GM18868 (cell line): ENCODE data around the gene XPO5.
A peak's percentile ranks its signal among the peaks of the same experiment; 100 is the strongest.

Experiments used
- ATAC-seq: cut with Tn5 transposase; IDR thresholded peaks from one replicate; pipeline ENCODE4 v1.9.1; 2021; ENCODE audit warnings: mild to moderate bottlenecking, moderate library complexity; ENCODE audit not compliant: unreplicated experiment

XPO5 gene

DNA sequence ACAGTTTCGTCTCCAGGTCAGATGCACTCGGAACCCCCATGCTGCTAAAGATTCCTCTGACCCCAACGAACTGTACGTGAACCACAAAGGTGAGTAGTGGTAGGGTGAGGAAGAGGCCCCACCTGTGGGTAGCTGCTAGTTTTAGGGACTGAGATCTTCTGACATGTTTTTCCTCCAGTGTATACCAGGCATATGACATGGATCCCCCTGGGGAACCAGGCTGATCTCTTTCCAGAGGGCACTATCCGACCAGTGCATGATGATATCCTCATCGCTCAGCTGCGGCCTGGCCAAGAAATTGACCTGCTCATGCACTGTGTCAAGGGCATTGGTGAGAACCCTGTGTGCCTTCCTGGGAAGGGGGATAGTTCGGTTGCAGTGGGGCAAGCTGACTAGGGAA lies 55.7 kb downstream of the XPO5 start:
- no peak for ATAC-seq

DNA sequence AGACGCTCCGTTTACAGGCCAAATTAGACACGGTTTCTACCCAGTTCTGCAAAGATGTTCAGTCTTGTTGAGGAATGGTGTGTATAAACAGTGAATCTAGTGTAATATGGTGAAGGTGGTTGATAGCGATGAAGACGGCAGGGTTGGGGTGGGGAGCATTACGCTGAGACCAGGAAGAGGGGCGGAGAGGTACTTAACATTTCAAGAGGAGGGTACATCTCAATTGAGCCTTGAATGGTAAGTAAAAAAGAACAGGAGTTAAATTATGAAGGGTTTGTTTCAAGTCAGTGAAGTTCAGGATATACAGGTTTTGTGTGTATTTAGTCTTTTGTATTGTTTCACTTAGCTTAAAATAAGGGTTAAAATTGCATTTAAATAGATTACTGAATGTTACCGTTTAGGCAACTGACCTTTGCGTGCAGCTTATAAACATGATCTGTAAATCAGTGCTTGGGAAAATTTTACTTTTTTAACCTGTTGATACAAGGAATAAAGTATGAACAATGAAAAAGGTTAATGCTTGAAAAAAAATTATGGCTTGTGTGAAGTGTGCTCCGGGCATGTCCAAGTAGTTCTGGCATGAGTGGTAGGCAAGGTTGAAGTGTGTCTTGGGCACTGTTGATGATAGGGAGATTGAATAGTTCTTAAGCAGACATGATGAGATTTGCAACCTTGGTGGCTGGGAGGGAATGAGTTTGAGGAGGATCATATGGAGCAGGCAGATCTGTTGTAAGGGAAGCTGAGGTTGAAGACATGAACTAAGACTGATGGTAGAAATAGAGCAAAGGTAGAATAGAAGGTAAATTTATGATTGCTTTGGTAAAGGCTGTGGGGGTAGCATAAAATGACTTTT lies 58.1 kb downstream of the XPO5 start:
- ATAC-seq, result no peak

DNA sequence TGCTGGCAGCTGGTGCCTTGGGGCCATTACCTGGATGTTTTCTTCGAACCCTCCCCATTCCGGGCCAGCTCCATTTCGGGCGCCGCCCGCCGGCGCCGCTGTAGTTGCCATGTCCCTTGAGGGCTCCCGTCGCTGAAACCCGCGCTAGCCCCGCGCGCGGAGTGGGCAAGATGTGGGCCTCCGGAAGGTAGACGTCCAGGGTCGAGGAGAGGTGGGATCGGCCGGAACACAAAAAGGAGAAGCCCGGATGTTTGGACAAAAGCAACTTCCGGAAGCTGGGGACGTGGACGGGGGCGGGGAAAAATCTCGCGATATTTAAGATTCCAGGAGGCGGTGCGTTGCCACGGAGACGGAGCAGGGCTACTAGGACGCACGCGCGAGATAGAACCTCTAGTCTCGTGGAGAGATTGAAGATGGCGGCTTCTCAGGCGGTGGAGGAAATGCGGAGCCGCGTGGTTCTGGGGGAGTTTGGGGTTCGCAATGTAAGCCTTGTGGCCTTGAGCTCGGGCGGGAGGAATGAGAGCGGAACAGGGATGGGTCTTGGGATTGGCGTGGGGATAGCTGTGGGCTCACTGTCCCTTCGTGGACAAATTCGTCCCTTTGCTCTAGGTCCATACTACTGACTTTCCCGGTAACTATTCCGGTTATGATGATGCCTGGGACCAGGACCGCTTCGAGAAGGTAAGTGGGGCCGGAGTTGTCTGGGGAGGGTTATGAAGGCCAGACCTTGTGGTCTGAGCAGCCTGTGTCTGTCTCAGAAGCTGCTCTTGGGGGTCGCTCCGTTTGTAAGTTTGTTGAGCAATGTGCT lies 58.9 kb downstream of the XPO5 start, which contains the start of the genes POLR1C and YIPF3:
Gene POLR1C (plus strand): TSS at position 393 of the 808 bp plus-strand sequence. CDS start 21 bp downstream, at position 414.
Gene YIPF3 (minus strand): TSS at position 230 of the 808 bp plus-strand sequence. CDS start 119 bp downstream, at position 111.
- ATAC-seq, result peak; percentile 89

DNA sequence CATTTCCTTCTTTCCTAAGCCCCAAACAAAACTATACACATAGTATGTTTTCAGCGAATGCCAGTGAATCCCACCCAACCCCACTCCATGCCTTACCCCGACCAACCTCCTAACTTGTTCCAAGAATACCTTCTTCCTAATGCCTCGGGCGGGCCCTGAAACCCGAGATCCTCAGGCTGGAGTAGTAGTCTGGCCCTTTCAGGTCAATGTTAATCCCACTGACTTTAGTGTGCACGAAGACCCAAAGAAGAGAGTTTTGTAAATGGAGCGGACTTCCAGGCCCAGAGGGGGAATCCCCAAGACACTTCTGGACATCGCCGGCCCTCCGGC lies 59.5 kb downstream of the XPO5 start:
- no peak for ATAC-seq

DNA sequence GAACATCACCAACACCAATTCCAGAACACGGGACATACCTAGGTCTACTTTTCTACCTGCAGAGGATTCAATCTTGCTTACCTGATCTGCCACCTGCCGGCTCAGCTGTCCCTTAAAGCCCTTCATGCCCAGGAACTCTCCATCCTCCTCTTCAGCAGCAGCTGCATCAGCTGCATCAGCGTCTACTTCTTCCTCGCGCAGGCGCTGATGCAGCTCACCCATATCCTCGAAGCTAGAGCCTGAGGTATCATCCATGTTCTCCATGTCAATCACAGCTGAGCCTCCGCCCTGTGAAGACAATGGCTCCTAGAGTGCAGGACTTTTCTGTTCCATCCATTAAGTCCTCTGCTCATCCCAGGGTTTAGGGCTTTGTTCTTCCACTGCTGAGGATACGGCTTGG lies 60.0 kb downstream of the XPO5 start:
- no peak for ATAC-seq

DNA sequence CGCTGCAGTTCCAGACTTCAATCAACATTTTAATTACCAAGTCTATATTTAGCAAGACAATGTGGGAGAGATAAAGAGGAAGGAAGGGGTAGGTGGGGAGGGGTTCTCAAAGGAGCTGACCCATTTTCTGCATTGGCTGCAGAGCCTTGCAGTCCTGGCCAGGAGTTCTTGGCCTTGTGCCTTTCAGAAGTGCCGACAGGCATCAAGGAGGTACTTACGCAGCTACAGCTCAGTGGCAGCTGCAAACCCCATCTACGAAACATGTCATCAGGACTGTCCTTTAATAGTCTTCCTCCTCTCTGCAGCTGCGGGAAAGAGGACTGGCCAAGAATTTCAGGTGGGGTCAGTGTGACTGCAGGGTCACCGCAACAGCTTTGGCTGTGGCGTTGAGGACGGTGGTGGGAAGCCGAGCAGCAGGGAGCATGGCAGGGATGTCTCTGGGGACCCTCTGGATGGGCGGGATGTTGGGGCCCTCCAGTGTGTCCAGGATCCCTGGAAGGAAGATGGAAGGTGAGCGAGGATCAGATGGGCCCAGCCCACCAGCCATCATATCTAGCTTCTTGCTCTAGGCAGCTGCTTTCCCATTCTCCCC lies 63.9 kb downstream of the XPO5 start:
- ATAC-seq, result no peak

DNA sequence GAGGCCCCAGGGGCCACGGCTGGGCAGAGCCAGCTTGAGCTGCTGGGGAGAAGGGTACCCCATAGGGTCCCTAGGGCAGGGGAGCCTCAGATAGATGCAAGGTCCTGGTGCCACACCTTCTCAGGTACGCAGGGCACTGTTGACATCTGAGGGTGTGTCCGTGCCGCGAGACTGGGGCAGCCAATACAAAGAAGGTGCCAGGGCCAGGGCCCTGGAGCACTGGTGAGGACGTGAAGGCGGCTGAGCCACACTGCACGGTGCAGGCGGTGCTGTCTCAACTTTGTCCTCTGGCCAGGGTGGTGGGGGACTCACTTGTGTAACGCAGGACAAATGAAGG lies 65.0 kb downstream of the XPO5 start:
- ATAC-seq, result no peak

DNA sequence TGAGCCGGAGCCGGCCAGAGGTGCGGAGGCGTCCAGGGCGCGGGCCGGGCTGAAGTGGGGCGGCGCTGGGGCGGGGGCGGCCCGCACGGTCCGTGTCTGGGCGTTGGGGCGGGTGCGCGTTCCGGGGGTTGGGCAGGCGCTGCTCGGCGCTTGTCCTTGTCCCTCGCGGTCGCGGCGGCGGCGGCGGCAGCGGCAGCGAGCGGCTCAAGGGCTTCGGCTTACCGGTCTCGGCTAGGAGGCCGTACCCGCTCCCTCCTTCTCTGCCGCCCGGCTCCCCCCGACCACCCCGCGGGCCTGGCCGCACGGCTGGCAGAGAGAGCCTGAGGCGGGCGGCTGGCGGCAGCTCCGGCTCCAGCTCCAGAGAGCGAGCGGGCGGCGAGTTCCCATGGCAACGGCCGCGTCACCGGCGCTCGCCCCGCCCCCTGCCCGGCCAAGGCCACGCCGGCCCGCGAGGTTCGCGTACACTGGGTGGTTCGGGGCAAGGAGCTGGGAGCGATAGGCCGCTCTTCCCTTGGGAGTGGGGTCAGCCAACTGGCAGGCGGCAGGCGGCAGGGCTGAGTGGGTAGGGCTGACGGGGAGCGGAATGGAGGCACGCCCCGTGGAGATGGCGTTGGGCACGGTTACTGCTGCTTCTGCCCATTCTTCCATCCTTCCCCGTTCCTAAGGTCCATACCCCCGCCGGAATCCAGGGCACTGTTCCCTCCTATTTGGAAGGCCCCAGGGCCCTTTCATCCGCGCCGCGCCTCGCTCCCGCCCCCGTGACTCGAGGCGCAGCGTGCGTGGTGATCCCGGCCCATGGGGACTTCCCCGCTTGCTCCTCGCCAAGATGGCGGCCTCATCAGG lies 65.6 kb downstream of the XPO5 start, which contains the start of gene LRRC73:
Gene LRRC73 (minus strand): TSS at position 363 of the 843 bp plus-strand sequence. CDS start 561 bp downstream, outside the sequence.
- peak; percentile 64 for ATAC-seq

DNA sequence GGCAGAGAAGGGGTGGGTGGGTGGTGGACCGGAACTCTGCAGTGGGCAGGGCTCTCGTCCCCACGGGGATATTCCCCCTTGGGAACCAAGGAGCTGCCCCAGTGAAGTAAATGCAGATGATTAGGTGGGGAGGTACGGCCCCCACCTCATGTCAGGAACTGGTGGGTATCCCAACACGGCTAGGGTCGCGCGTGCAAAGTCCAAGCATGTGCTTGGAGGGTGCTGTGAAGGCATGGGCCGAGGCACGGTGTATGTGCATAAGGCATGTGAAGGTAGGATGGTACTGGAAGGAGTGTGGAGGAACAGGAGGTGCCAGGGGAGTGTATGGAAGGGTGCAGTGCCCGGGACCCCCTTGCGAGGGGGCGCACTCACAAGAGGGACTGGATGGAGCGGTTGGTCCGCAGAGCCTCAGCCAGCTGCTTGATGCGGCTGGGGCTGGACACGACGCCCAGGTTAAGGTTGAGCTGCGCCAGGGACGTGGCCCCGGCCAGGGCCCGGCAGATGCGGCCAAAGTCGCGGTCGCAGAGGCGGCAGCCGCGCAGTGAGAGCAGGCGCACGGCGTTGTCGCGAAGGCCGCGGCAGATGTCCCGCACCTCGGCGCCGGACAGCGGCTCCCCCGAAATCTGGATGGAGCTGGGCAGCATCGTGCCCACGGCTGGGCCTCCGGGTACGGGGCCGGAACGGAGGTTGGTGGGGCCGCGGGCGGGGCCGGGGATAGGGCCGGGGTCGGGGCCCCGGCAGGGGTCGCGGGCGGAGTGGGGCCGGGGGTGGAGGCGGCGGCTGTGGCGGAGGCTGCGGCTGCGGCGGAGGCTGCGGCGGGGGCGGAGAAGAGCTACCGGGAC lies 66.5 kb downstream of the XPO5 start:
- ATAC-seq, result no peak

DNA sequence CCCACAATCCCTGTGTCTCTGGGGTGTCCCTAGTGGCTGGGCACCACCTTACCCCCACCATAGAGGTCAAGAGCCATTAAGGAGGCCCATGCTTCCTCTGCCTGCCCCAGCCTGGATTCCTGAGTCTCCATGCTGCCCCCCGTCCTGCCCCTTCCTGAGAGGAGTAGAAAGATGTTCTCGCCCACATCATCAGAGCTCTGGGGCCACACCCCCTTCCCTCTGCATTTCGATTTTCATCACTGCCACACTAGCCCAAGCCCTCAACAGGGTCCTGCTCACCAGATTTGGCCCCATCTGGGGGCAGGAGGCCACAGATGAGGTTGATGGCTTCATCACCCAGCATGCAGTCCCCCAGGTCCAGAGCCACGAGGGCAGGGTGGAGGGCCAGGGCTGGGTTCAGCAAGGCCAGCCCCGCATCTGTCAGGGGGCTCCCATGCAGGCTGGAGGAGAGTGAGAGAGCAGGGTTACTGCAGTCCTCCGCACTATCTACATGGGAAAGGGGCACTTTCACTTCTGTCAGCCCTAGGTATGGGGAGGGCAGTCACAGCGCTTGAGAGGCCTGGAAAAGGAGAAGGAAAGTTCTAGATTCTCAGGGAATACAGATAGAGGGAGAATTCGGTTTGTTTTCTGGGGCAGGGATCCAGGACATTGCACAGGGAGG lies 67.2 kb downstream of the XPO5 start:
- ATAC-seq, result no peak

DNA sequence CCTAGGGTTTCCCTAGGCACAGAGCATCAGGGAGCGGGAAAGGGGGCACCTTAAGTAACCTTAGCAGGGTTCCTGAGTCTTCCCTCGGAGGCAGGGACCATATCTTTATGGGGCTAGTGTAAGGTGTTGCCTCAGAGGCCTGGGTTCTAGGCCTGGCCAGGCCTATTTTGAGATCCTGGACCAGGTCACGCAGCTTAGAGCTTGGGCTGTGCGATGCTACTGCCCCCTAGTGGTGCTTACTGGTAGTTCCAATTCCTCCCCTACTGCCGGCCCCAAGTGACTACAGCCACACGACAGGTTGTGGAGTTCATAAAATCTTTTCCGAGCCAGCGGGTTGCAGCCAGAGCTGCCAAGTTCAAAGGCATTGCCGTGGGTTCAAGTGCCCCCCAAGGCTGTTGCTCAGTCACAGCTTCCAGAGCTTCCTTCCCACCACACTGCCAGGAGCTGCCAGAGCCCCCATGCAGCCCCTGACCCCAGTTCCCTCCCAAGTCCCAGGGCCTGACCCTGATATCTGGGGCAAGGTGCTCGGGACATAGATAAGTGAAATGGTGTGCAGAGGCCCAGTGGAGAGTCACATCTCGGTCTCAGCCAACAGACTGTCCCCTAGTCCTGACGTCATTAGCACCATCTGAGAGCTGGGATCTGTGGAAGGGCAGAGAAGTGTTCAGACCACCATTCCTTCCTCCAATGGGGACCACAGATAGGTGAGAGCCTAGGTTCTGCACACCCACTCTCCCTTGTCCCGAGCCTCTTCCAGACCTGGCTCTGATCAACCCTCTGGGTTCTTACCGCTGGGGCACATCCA lies 69.0 kb downstream of the XPO5 start:
- ATAC-seq, result peak; percentile 58

DNA sequence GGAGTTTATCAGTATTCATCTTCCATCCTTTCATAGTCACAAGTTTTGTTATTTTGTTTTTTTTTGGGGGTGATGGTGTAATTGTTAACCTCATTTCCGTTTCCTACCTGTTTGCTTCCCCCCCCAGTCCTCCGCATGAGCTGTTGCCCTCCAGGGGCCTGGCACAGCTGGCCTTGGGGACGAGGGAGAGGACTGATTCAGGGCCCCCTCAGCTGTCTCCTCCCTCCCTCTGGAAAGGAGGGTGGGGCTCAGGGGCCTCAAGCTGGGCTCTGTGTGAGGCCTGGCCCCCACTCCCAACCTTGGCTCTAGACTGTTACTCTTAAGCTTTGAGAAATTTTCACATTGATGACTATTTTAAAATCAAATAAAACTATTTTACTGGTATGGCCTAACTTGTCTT lies 69.7 kb downstream of the XPO5 start:
- ATAC-seq, result no peak

DNA sequence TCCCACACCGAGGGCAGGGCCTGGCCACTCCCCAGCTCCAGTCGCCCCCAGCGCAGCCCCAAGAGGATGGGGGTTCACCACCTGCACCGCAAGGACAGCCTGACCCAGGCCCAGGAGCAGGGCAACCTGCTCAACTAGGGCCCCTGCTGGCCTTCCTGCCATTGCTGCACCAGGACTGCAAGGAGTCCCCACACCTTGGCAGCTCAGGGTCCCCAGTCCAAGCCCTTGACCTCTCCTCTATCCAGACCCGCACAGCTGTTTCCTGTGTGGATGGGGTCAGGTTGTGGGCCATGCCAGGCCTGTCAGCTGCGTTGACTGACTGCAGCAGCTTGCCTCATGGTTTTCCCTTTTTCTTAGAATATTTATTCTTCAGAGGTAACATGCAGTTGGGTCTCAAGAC lies 70.1 kb downstream of the XPO5 start:
- no peak for ATAC-seq

DNA sequence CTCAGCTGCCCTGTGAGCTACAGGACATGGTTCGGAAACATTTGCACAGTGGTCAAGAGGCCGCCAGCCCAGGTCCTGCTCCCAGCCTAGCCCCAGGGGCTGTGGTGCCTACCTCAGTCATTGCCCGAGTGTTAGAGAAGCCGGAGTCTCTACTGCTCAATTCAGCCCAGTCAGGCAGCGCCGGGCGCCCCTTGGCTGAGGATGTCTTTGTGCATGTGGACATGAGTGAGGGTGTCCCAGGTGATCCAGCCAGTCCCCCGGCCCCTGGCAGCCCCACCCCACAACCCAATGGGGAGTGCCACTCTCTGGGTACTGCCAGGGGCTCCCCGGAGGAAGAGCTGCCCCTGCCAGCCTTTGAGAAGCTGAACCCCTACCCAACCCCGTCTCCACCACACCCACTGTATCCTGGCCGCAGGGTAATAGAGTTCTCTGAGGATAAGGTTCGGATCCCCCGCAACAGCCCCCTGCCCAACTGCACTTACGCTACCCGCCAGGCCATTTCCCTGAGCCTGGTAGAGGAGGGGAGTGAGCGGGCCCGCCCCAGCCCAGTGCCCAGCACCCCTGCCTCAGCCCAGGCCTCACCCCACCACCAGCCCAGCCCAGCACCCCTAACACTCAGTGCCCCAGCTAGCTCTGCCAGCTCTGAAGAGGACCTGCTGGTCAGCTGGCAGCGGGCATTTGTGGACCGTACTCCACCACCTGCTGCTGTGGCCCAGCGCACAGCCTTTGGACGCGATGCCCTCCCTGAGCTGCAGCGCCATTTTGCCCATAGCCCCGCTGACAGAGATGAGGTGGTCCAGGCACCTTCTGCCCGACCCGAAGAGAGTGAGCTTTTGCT lies 70.9 kb downstream of the XPO5 start:
- no peak for ATAC-seq

DNA sequence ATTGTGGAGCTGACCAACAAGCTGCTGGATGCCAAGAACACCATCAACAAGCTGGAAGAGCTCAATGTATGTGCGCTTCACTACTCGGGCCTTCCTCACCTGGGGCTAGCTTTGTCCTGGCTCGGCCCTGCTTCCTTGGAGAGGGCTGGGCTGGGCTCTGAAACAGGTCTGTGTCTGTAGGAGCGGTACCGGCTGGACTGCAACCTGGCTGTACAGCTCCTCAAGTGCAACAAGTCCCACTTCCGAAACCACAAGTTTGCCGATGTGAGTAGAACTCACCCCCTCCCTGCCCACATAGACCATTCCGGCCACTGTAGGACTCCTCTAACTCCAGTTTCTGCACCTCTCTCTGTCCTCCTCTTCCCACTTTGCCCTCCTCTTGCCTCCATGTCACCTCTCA lies 72.4 kb downstream of the XPO5 start:
- ATAC-seq, result no peak

DNA sequence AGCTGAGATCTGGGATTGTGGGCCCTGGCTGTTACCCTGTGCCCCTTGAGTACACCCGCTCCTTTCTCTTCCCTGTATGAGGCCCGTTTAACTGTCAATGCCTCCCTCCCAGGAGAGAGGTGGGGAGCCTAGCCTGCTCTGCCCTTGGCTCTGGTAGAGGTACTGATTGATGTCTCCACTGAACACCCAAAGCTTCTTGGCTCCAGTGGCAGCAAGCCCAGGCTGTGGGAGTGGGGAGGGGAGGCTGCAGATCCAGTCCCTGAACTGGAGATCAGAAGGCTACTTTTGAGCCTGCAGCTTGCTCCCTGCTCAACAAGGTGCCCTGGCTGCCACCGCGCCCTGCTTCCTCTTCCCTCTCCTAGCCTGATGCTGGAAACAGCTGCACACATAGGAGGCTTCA lies 73.2 kb downstream of the XPO5 start:
- ATAC-seq, result no peak

DNA sequence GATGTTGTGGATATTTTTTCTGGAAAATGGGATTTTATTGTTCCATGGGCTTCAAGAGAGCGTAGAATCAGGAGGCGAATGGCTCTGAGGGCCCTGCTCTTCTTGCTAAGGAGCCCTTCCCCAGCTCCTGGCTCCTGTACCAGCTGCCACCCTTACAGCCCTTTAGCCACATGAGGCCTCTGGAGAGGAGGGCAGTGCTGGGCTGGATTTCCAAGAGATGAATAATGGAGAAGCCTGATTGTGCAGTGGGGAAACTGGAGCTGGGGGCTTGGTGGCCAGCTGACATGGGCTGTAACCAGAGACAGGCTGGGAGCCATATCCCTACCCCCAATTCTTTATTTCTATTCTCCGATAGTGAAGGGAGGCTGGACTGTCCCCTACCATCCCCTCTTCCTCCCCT lies 74.9 kb downstream of the XPO5 start:
- ATAC-seq, result no peak
